Measurements from ENCODE around the gene ATP5PB. TPM values are rescaled to one million over a fixed set of nuclear protein-coding genes. Genes with fewer than 3 reads are reported as not detected.
A peak's percentile ranks its signal among the peaks of the same experiment; 100 is the strongest.

The ATP5PB gene
- total and polyA plus RNA-seq, 4 donors = 194 to 256 (median 203) TPM

GRCh38 chr1:111446967-111447892, 2.0 kb upstream of the ATP5PB start:
- Histone ChIP-seq H3K9ac (ENCODE audit: insufficient read depth in 1 of 2, low read length in 2 of 2) (no peak overlapping the region), H3K4me1 (ENCODE audit: control insufficient read depth in 5 of 5, insufficient read depth in 5 of 5, low read length in 5 of 5) (peaks cover 2 to 31% (median 14%) of the 10 kb centered on the region in 5 donors), H3K36me3 (ENCODE audit: control insufficient read depth in 4 of 4, insufficient read depth in 4 of 4, low read length in 4 of 4) (peaks cover 15 to 31% (median 24%) of the 10 kb centered on the region in 4 donors), H3K27ac (ENCODE audit: low read depth in 1 of 2, low read length in 1 of 2) (no peak overlapping the region), H3K27me3 (ENCODE audit: control insufficient read depth in 3 of 3, insufficient read depth in 3 of 3, low read length in 2 of 3) (no peaks in the 10 kb centered on the region), H3K4me3 (no peak overlapping the region), H3K9me3 (ENCODE audit: control insufficient read depth in 4 of 4, insufficient read depth in 3 of 4, low read length in 3 of 4) (no peaks in the 10 kb centered on the region)
- DNase-seq = peak in 1 of 3 donors; percentile 40
- WGBS, 2 donors = 54 to 70% methylated on average over 4 of the region's 4 CpGs
- TF ChIP-seq CTCF (IDR thresholded peaks at IDR 0.05; ENCODE audit: control extremely low read depth, extremely low read depth) = no peak
- ATAC-seq (ENCODE audit: insufficient read depth, low FRiP score) = no peak

DNA sequence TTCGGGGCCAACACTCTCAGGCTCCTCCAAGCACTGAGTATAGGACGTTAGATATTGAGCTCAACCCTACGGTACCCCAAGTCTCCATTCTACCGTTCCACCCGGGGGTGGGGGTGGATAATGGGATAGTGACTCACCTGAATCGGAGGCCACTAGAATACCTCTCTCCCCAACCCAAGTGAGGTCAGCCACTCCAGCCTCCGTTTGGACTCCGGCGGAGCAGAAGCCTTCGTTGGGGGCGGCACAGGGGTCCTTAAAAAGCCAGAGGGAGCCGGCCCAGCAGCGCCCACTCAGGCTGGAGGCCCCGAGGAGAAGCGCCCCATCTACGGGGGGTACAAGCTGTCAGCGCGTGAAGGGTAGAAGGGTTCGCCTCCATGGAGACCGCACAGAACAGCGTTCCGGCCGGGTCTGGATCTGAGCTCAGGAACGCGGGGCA, 764 bp upstream of the ATP5PB start:
- Histone ChIP-seq H3K36me3 (ENCODE audit: control insufficient read depth in 4 of 4, insufficient read depth in 4 of 4, low read length in 4 of 4) (peaks cover 10 to 19% (median 15%) of the 10 kb centered on the region in 4 donors), H3K4me3 (peak overlapping the region; percentile 86), H3K9me3 (ENCODE audit: control insufficient read depth in 4 of 4, insufficient read depth in 3 of 4, low read length in 3 of 4) (no peaks in the 10 kb centered on the region), H3K27me3 (ENCODE audit: control insufficient read depth in 3 of 3, insufficient read depth in 3 of 3, low read length in 2 of 3) (no peaks in the 10 kb centered on the region), H3K27ac (ENCODE audit: low read depth in 1 of 2, low read length in 1 of 2) (peak overlapping the region; percentile 81 to 84), H3K9ac (ENCODE audit: insufficient read depth in 1 of 2, low read length in 2 of 2) (no peak overlapping the region), H3K4me1 (ENCODE audit: control insufficient read depth in 5 of 5, insufficient read depth in 5 of 5, low read length in 5 of 5) (peaks cover 2 to 31% (median 14%) of the 10 kb centered on the region in 5 donors)
- DNase-seq (peak in 1 of 3 donors; percentile 6), ATAC-seq (ENCODE audit: insufficient read depth, low FRiP score) (peak; percentile 9)
- WGBS, 2 donors = 1 to 2% methylated on average over 21 to 25 of the region's 25 CpGs
- no peak for TF ChIP-seq CTCF (IDR thresholded peaks at IDR 0.05; ENCODE audit: control extremely low read depth, extremely low read depth)

GRCh38 chr1:111449703-111450017, 396 bp downstream of the ATP5PB start:
- TF ChIP-seq CTCF (IDR thresholded peaks at IDR 0.05; ENCODE audit: control extremely low read depth, extremely low read depth) = no peak
- Histone ChIP-seq H3K36me3 (ENCODE audit: control insufficient read depth in 4 of 4, insufficient read depth in 4 of 4, low read length in 4 of 4) (peaks cover 12 to 15% (median 14%) of the 10 kb centered on the region in 4 donors), H3K27ac (ENCODE audit: low read depth in 1 of 2, low read length in 1 of 2) (peak overlapping the region; percentile 77 to 94), H3K4me3 (peak overlapping the region; percentile 66), H3K27me3 (ENCODE audit: control insufficient read depth in 3 of 3, insufficient read depth in 3 of 3, low read length in 2 of 3) (no peaks in the 10 kb centered on the region), H3K9me3 (ENCODE audit: control insufficient read depth in 4 of 4, insufficient read depth in 3 of 4, low read length in 3 of 4) (no peaks in the 10 kb centered on the region), H3K4me1 (ENCODE audit: control insufficient read depth in 5 of 5, insufficient read depth in 5 of 5, low read length in 5 of 5) (peaks cover 2 to 36% (median 14%) of the 10 kb centered on the region in 5 donors), H3K9ac (ENCODE audit: insufficient read depth in 1 of 2, low read length in 2 of 2) (peak overlapping the region; percentile 94 to 95)
- no peak for ATAC-seq (ENCODE audit: insufficient read depth, low FRiP score)
- DNase-seq = no peak
- 1% methylated on average over 8 of the region's 8 CpGs for WGBS, 2 donors
